Measurements from ENCODE around the gene AJAP1.

The AJAP1 gene

GRCh38 chr1:4725416-4725815 is 71.0 kb downstream of the AJAP1 start:
- Histone ChIP-seq H3K27ac (ENCODE audit: low read depth, low read length) (no peak overlapping the region), H3K4me1 (ENCODE audit: control insufficient read depth, insufficient read depth, low read length) (no peaks in the 10 kb centered on the region), H3K36me3 (ENCODE audit: control insufficient read depth, insufficient read depth, low read length) (no peaks in the 10 kb centered on the region), H3K27me3 (ENCODE audit: control insufficient read depth, insufficient read depth, low read length) (no peaks in the 10 kb centered on the region), H3K9ac (ENCODE audit: low read length) (no peak overlapping the region), H3K4me3 (ENCODE audit: low read length) (no peak overlapping the region)

DNA sequence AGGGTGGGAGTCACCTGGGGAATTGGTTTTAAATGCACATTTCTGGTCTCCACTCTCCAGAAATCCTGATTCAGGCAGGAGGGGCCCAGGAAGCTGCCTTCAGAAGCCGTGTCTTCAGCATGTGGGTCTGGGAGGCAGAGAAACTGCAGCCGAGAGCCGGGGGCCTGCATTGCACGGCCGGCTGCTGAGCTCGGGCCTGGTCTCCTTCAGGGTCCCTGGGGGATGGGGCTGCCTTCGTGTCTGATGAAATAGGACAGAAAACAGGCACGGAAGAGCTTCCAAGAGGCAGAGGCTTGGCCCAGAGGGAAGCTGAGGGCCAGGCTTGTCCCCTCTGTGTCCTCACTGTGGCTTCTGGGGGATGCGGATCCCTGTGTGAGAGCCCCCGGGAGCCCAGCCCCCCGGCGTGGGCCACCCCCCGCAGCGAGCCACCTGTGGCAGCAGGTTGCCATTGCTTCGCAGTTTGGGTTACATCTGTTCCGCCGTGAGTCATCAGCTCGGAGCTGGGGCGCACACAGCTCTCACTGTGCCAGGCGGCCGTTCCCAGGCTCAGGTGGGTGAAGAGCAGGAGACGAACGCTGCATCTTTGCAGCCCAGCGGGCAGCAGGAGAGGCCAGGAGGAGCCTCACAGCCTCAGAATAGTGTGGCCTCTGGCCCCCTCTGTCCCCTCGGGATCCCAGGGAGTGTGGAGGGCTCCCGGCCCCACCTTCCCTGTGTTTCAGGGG is 72.4 kb downstream of the AJAP1 start:
- Histone ChIP-seq H3K27me3 (ENCODE audit: control insufficient read depth, insufficient read depth, low read length) (no peaks in the 10 kb centered on the region), H3K36me3 (ENCODE audit: control insufficient read depth, insufficient read depth, low read length) (no peaks in the 10 kb centered on the region), H3K27ac (ENCODE audit: low read depth, low read length) (no peak overlapping the region), H3K9ac (ENCODE audit: low read length) (no peak overlapping the region), H3K4me3 (ENCODE audit: low read length) (no peak overlapping the region), H3K4me1 (ENCODE audit: control insufficient read depth, insufficient read depth, low read length) (no peaks in the 10 kb centered on the region)

DNA sequence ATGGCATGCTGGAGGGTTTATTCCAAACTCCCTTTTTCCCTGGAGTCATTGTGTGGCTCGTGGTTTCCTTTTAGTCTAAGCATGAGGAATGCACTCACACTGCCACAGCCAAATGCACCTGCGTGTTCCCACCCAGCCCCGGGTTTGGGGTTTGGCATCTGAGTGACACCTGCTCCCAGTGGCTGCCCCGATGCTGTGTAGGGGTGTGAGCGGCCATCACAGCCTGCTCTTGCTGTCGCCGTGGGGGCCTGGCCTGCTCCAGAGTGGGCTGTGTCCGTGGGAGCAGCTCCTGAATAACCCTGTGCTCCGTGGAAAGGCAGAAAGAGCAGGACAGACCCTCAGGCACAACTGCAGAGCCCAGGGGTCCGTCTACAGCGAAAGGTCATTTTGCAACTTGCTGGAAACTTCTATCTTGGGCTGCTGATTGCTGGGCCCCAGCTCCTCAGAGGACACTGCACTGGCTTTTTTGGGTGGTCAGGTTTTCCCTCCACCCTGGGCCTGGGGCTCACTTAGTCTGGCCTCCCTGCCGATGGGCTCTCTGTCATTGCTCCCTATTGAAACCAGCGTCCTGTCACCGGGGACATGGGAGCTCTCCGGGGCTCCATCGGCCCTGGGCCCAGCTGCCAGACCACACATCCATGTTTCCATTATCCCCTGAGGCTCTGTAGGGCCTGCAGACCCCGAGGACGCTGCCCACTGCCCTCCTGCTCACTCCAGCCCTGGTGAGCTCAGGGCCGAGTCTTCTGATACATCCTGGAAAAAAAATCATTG is 74.1 kb downstream of the AJAP1 start:
- Histone ChIP-seq H3K4me3 (ENCODE audit: low read length) (no peak overlapping the region), H3K4me1 (ENCODE audit: control insufficient read depth, insufficient read depth, low read length) (no peaks in the 10 kb centered on the region), H3K27me3 (ENCODE audit: control insufficient read depth, insufficient read depth, low read length) (no peaks in the 10 kb centered on the region), H3K27ac (ENCODE audit: low read depth, low read length) (no peak overlapping the region), H3K9ac (ENCODE audit: low read length) (no peak overlapping the region), H3K36me3 (ENCODE audit: control insufficient read depth, insufficient read depth, low read length) (no peaks in the 10 kb centered on the region)

- H3K27ac ChIP-seq (ENCODE audit: low read depth, low read length) = no peak overlapping the region
- H3K27me3 ChIP-seq (ENCODE audit: control insufficient read depth, insufficient read depth, low read length) = no peaks in the 10 kb centered on the region
- no peaks in the 10 kb centered on the region for H3K4me1 ChIP-seq (ENCODE audit: control insufficient read depth, insufficient read depth, low read length)
- H3K4me3 ChIP-seq (ENCODE audit: low read length) = no peak overlapping the region
- H3K9ac ChIP-seq (ENCODE audit: low read length) = no peak overlapping the region
- H3K36me3 ChIP-seq (ENCODE audit: control insufficient read depth, insufficient read depth, low read length) = no peaks in the 10 kb centered on the region
Measured at GRCh38 chr1:4729090-4729471, 74.7 kb downstream of the AJAP1 start.

DNA sequence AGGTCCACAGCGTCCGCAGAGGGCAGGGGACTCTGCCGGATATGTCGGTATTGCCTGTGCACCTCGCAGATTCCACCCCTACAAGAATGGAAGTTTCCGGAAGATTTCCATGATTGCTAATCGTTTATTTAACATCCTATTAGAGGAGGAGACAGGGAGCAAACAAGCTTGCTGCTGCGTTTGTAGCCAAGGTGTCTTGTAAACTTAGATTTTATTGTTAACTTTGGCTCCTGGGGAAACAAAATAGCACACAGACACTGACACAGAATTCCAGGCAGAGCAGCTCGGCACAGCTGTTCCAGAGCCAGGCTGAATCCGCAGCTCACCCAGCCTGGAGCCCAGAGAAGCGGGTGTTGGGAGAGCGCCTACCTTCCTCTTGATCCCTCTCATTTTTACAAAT is 75.7 kb downstream of the AJAP1 start:
- Histone ChIP-seq H3K27me3 (ENCODE audit: control insufficient read depth, insufficient read depth, low read length) (no peaks in the 10 kb centered on the region), H3K4me1 (ENCODE audit: control insufficient read depth, insufficient read depth, low read length) (no peaks in the 10 kb centered on the region), H3K4me3 (ENCODE audit: low read length) (no peak overlapping the region), H3K36me3 (ENCODE audit: control insufficient read depth, insufficient read depth, low read length) (no peaks in the 10 kb centered on the region), H3K27ac (ENCODE audit: low read depth, low read length) (no peak overlapping the region), H3K9ac (ENCODE audit: low read length) (no peak overlapping the region)

DNA sequence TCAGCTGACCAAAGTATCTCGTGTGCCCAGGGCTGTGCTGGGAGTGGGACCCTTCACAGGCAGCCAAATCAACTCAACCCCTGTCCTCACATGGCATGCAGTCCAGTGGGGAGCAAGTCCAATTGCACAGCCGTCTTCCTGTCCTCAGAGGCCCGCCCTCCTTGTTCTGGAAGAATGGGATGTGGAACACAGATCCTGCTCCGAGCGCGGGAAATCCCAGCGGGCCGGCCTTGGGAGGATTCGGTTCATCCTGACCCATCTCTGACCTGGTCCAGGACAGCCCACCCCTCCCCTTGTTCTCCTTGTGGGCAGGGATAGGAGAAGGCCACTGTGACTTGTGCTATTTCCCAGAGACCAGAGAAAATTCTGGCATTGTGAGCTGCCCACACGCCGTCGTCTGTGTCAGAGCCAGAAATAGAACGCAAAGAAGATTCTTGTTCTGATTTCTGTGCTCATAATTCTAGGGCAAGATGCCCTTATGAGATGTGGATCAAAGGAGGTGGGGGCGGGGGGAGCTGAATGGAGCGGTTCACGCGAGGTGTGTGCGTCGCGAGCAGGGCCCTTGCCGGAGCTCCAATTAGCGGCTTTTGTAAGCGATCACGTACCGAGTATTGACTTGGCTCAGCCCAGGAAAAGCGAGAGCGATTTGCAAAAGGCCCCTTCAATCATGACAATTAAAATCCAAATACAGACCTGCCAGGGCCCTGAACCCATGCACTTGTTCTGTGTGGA is 79.2 kb downstream of the AJAP1 start:
- Histone ChIP-seq H3K27me3 (ENCODE audit: control insufficient read depth, insufficient read depth, low read length) (no peaks in the 10 kb centered on the region), H3K9ac (ENCODE audit: low read length) (no peak overlapping the region), H3K4me3 (ENCODE audit: low read length) (no peak overlapping the region), H3K27ac (ENCODE audit: low read depth, low read length) (no peak overlapping the region), H3K36me3 (ENCODE audit: control insufficient read depth, insufficient read depth, low read length) (no peaks in the 10 kb centered on the region), H3K4me1 (ENCODE audit: control insufficient read depth, insufficient read depth, low read length) (no peaks in the 10 kb centered on the region)

DNA sequence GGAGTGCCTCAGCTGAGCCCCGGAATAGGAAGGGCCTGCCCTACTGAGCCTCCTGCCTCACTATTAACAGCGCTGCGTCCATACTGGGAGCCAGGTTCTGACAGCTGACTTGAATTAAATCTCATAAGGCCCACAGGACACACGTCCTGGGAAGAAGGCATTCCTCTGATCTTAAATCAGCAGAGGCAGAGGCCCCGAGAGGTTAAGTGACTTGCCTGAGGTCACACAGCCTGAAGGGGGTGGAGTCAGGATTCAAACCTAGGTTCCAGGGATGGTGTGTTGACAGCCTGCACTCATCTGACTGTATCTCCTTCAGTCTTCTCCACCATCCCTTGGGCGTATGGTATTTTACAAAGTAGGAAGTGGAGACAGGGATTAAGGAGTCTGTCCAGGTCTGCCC is 79.8 kb downstream of the AJAP1 start:
- no peaks in the 10 kb centered on the region for H3K4me1 ChIP-seq (ENCODE audit: control insufficient read depth, insufficient read depth, low read length)
- no peak overlapping the region for H3K27ac ChIP-seq (ENCODE audit: low read depth, low read length)
- H3K9ac ChIP-seq (ENCODE audit: low read length) = no peak overlapping the region
- H3K4me3 ChIP-seq (ENCODE audit: low read length) = no peak overlapping the region
- H3K36me3 ChIP-seq (ENCODE audit: control insufficient read depth, insufficient read depth, low read length) = no peaks in the 10 kb centered on the region
- H3K27me3 ChIP-seq (ENCODE audit: control insufficient read depth, insufficient read depth, low read length) = no peaks in the 10 kb centered on the region

DNA sequence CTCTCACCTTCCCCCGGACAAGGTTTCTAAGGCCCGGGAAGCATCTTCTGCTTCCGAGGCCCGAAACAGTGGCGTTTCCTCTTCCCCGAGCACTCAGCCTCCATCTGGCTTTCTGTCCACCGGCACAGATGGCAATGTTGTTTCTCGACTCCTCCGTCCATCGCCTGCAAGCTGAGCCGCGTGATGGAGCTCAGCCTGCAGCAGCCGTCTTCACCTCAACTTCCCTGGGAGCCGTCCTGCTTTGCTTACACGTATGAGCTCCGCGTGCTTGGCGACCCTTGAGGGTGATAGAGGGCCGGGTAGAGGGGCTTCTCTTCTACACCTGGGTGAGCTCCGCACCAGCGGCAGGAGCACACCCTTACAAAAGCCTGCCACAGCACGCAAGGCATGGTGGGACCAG is 80.4 kb downstream of the AJAP1 start:
- H3K27ac ChIP-seq (ENCODE audit: low read depth, low read length) = no peak overlapping the region
- no peaks in the 10 kb centered on the region for H3K36me3 ChIP-seq (ENCODE audit: control insufficient read depth, insufficient read depth, low read length)
- no peaks in the 10 kb centered on the region for H3K27me3 ChIP-seq (ENCODE audit: control insufficient read depth, insufficient read depth, low read length)
- H3K4me3 ChIP-seq (ENCODE audit: low read length) = no peak overlapping the region
- no peak overlapping the region for H3K9ac ChIP-seq (ENCODE audit: low read length)
- no peaks in the 10 kb centered on the region for H3K4me1 ChIP-seq (ENCODE audit: control insufficient read depth, insufficient read depth, low read length)

DNA sequence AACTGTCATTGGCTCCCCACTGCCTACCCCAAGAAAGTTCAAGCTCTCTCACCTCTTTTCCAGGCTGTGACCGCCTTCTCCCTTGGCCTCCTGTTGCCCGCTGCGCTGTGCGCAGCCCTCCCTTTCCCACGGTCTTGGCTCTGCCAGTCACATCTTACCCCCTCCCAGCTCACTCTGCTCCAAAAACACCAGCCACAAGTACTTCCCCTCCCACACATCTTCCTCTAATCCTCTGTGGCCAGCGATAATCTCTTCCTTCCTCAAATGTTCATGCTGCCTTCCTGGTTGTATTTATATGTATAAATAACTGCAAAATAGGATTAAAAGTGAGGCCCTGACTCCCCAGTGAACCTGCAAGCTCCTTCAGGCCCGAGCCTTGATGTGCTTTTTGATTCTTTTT is 81.8 kb downstream of the AJAP1 start:
- no peaks in the 10 kb centered on the region for H3K36me3 ChIP-seq (ENCODE audit: control insufficient read depth, insufficient read depth, low read length)
- H3K27ac ChIP-seq (ENCODE audit: low read depth, low read length) = no peak overlapping the region
- H3K27me3 ChIP-seq (ENCODE audit: control insufficient read depth, insufficient read depth, low read length) = no peaks in the 10 kb centered on the region
- no peak overlapping the region for H3K9ac ChIP-seq (ENCODE audit: low read length)
- H3K4me1 ChIP-seq (ENCODE audit: control insufficient read depth, insufficient read depth, low read length) = no peaks in the 10 kb centered on the region
- no peak overlapping the region for H3K4me3 ChIP-seq (ENCODE audit: low read length)

DNA sequence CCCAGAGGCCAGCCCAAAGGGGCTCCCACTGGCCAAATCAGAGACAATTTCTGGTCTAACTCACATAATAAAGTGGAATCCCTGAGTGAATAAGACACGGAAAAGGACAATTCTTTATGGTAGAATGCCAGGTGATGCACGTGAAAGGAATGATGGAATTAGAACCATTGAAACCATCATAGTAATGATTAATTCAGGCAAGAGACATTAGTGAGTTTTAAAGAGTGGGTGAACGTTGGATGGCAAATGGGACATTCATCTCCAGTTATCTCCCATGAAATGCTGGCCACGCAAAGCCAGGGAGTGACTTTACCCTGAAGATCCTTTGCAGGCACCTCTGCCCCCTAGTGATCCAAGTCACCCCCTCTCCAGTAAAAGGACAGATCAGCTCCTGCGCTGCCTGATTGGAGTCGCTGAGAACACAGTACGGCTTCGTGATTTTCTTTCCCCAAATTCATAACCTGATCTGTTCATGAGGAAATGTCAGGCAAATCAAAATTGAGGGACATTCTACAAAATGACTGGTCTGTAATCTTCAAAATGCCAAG is 87.5 kb downstream of the AJAP1 start:
- Histone ChIP-seq H3K4me3 (ENCODE audit: low read length) (no peak overlapping the region), H3K36me3 (ENCODE audit: control insufficient read depth, insufficient read depth, low read length) (no peaks in the 10 kb centered on the region), H3K27ac (ENCODE audit: low read depth, low read length) (no peak overlapping the region), H3K9ac (ENCODE audit: low read length) (no peak overlapping the region), H3K27me3 (ENCODE audit: control insufficient read depth, insufficient read depth, low read length) (no peaks in the 10 kb centered on the region), H3K4me1 (ENCODE audit: control insufficient read depth, insufficient read depth, low read length) (no peaks in the 10 kb centered on the region)

DNA sequence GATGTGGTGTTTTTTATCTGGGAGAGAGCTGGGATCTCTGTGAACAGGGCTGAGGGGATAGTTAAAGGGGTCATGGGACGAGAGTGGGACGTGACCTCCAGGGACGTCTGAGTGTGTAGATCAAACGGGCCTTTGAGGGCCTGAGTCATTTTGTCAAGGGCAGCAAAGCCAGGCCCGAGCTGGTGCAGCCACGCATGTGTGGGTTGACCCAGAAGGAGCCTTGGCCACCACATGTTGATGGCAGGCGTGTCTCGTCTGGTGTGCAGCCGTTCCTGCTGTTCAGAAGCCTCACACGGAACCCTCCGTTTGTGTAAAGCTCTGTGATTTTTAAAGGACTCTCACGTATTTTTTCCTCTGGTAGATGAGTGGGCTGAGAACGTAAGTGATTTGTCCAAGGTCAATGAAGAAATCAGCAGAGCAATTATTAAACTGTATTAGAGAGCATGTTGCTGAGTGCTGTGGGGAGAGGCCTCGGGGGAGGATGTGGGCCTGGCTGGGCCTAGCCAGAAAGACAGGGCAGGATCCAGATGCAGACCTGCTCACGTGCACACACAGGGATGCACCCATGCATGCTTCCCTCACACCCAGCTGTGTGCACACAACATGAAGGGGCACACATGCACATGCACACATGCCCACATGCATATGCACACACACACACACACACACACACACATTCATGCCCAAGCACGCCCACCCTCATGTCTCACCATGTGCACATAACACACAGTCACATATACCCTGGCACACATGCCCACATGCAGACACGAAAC is 89.8 kb downstream of the AJAP1 start:
- Histone ChIP-seq H3K4me1 (ENCODE audit: control insufficient read depth, insufficient read depth, low read length) (no peaks in the 10 kb centered on the region), H3K9ac (ENCODE audit: low read length) (no peak overlapping the region), H3K36me3 (ENCODE audit: control insufficient read depth, insufficient read depth, low read length) (no peaks in the 10 kb centered on the region), H3K27me3 (ENCODE audit: control insufficient read depth, insufficient read depth, low read length) (no peaks in the 10 kb centered on the region), H3K27ac (ENCODE audit: low read depth, low read length) (no peak overlapping the region), H3K4me3 (ENCODE audit: low read length) (no peak overlapping the region)

DNA sequence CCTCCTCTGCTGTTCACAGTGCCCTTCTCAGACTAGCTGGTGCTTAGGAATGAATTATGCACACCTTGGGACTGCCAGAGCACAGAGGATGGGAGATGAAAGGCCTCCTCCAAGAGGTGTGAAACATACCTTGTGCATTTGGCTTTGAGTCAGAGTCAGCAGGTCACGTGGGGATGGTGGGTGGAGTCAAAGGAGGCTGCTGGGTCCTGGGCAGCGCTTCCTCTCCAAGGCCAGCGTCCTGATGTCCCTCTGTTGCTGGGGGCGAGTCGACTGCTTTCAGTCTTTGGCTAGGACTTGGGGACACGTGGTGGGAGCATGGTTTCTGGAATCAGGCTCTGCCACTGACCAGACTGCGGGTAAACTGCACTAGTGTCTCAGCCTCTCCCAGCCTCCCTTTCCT is 91.2 kb downstream of the AJAP1 start:
- no peak overlapping the region for H3K9ac ChIP-seq (ENCODE audit: low read length)
- H3K27ac ChIP-seq (ENCODE audit: low read depth, low read length) = no peak overlapping the region
- H3K27me3 ChIP-seq (ENCODE audit: control insufficient read depth, insufficient read depth, low read length) = no peaks in the 10 kb centered on the region
- no peaks in the 10 kb centered on the region for H3K4me1 ChIP-seq (ENCODE audit: control insufficient read depth, insufficient read depth, low read length)
- H3K4me3 ChIP-seq (ENCODE audit: low read length) = no peak overlapping the region
- no peaks in the 10 kb centered on the region for H3K36me3 ChIP-seq (ENCODE audit: control insufficient read depth, insufficient read depth, low read length)

All from rectal smooth muscle tissue (tissue), 1 donor.